ENCODE results near the gene FGF21.
A peak's percentile ranks its signal among the peaks of the same experiment; 100 is the strongest.

FGF21 gene

GRCh38 chr19:48793271-48793670 lies 37.9 kb downstream of the FGF21 start:
- no peaks in the 10 kb centered on the region for H3K27me3 ChIP-seq (ENCODE audit: insufficient read depth, poor library complexity, severe bottlenecking)
- no peak overlapping the region for H3K27ac ChIP-seq (ENCODE audit: poor library complexity, severe bottlenecking)
- H3K4me3 ChIP-seq (ENCODE audit: severe bottlenecking) = no peak overlapping the region
- no peak for TF ChIP-seq CTCF (IDR thresholded peaks at IDR 0.05; ENCODE audit: poor library complexity, severe bottlenecking)
- DNase-seq (ENCODE audit: low spot score) = no peak
- no peaks in the 10 kb centered on the region for H3K36me3 ChIP-seq (ENCODE audit: low read depth)
- no peaks in the 10 kb centered on the region for H3K9me3 ChIP-seq (ENCODE audit: severe bottlenecking)
- no peaks in the 10 kb centered on the region for H3K4me1 ChIP-seq (ENCODE audit: insufficient read depth, poor library complexity, severe bottlenecking)
- ATAC-seq (ENCODE audit: low read depth) = no peak

DNA sequence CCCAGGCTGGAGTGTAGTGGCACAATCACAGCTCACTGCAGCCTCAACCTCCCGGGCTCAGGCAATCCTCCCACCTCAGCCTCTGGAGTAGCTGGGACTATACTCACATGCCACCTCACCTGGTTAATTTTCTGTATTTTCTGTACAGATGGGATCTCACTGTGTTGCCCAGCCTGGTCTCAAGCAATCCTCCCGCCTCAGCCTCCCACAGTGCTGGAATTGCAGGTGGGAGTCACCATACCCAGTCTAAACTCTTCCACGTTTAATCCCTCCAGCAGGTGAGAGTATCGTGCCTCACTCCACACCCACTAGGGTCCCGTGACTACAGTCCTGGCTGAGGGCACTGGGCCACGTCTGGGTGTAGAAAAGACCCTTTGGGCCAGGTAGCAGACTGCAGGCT lies 39.0 kb downstream of the FGF21 start:
- no peak for TF ChIP-seq CTCF (IDR thresholded peaks at IDR 0.05; ENCODE audit: poor library complexity, severe bottlenecking)
- Histone ChIP-seq H3K36me3 (ENCODE audit: low read depth) (no peaks in the 10 kb centered on the region), H3K27ac (ENCODE audit: poor library complexity, severe bottlenecking) (no peak overlapping the region), H3K4me3 (ENCODE audit: severe bottlenecking) (no peak overlapping the region), H3K4me1 (ENCODE audit: insufficient read depth, poor library complexity, severe bottlenecking) (peaks cover 6% of the 10 kb centered on the region), H3K9me3 (ENCODE audit: severe bottlenecking) (no peaks in the 10 kb centered on the region), H3K27me3 (ENCODE audit: insufficient read depth, poor library complexity, severe bottlenecking) (no peaks in the 10 kb centered on the region)
- DNase-seq (ENCODE audit: low spot score) = no peak
- ATAC-seq (ENCODE audit: low read depth) = no peak

GRCh38 chr19:48795055-48795684 lies 39.8 kb downstream of the FGF21 start:
- Histone ChIP-seq H3K9me3 (ENCODE audit: severe bottlenecking) (no peaks in the 10 kb centered on the region), H3K27ac (ENCODE audit: poor library complexity, severe bottlenecking) (peak overlapping the region; percentile 37), H3K4me1 (ENCODE audit: insufficient read depth, poor library complexity, severe bottlenecking) (peaks cover 8% of the 10 kb centered on the region), H3K4me3 (ENCODE audit: severe bottlenecking) (peak overlapping the region; percentile 27), H3K36me3 (ENCODE audit: low read depth) (no peaks in the 10 kb centered on the region), H3K27me3 (ENCODE audit: insufficient read depth, poor library complexity, severe bottlenecking) (no peaks in the 10 kb centered on the region)
- DNase-seq (ENCODE audit: low spot score) (peak; percentile 93), ATAC-seq (ENCODE audit: low read depth) (peak; percentile 97)
- peak; percentile 97 for TF ChIP-seq CTCF (IDR thresholded peaks at IDR 0.05; ENCODE audit: poor library complexity, severe bottlenecking)

- Histone ChIP-seq H3K4me1 (ENCODE audit: insufficient read depth, poor library complexity, severe bottlenecking) (peaks cover 8% of the 10 kb centered on the region), H3K27me3 (ENCODE audit: insufficient read depth, poor library complexity, severe bottlenecking) (no peaks in the 10 kb centered on the region), H3K9me3 (ENCODE audit: severe bottlenecking) (no peaks in the 10 kb centered on the region), H3K36me3 (ENCODE audit: low read depth) (no peaks in the 10 kb centered on the region), H3K27ac (ENCODE audit: poor library complexity, severe bottlenecking) (peak overlapping the region; percentile 37), H3K4me3 (ENCODE audit: severe bottlenecking) (no peak overlapping the region)
- DNase-seq (ENCODE audit: low spot score) (no peak), ATAC-seq (ENCODE audit: low read depth) (no peak)
- no peak for TF ChIP-seq CTCF (IDR thresholded peaks at IDR 0.05; ENCODE audit: poor library complexity, severe bottlenecking)
These were observed 40.4 kb downstream of the FGF21 start for GRCh38 chr19:48795685-48796070.

DNA sequence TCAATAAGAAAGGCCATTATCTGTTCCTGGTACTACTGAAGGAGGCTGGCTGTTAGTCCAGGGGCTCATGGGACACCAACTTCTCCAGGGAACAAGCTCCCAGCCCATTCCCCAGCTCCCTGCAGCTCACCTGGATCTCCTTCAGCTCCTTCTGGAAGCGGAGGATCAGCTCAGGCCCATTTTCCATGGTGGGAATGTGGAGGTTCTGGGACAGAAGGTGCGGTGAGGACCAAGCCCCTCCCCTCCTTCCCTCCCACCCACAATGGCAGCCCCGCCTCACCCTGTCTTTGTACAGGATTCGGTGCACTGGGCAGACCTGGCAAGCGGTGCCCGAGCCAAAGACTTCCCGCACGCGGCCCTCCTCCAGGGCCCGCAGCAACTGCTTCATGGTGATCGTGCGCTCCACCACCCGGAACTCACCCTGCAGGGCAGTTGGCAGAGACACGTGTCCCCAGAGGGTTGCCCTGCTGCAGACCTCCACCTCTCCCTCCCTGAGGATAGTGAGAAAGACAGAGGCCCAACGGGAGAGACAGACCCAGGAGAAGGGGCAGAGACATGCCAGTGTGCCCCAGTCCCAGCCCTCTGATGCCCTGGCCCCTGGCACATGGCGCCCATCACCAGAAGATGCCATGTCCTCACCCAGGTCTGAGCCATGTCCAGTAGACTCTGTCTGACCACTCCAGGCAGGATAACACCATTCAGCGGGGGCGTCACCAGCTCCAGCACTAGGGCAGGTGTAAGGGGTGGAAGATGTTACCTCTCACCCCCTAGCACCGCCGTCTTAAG lies 41.2 kb downstream of the FGF21 start:
- no peaks in the 10 kb centered on the region for H3K9me3 ChIP-seq (ENCODE audit: severe bottlenecking)
- H3K36me3 ChIP-seq (ENCODE audit: low read depth) = no peaks in the 10 kb centered on the region
- no peak for ATAC-seq (ENCODE audit: low read depth)
- peak overlapping the region; percentile 37 for H3K27ac ChIP-seq (ENCODE audit: poor library complexity, severe bottlenecking)
- no peak for DNase-seq (ENCODE audit: low spot score)
- H3K4me3 ChIP-seq (ENCODE audit: severe bottlenecking) = no peak overlapping the region
- TF ChIP-seq CTCF (IDR thresholded peaks at IDR 0.05; ENCODE audit: poor library complexity, severe bottlenecking) = no peak
- H3K27me3 ChIP-seq (ENCODE audit: insufficient read depth, poor library complexity, severe bottlenecking) = no peaks in the 10 kb centered on the region
- peaks cover 8% of the 10 kb centered on the region for H3K4me1 ChIP-seq (ENCODE audit: insufficient read depth, poor library complexity, severe bottlenecking)

All from RWPE2 (cell line).